HepG2 (cell line): ENCODE results near the gene NUDT6. TPM values are rescaled to one million over a fixed set of nuclear protein-coding genes. Genes with fewer than 3 reads are reported as not detected.

ENCODE experiments used
- ATAC-seq: fragments of 200-7000 bp; cut with Tn5 transposase; 3 replicates; pipeline ENCODE4 v1.9.1; 2020; ENCODE audit warnings: mild to moderate bottlenecking, moderate library complexity
- BruUV-seq: library from RNA; stranded (reverse); fragments of 400-500 nt; replicated peaks from 2 replicates; lab custom pipeline; 2021; lab: Mats Ljungman, UMichigan
- CTCF ChIA-PET: fragments of 300-600 bp; formaldehyde crosslinking; extraction: SDS; loops from one replicate; lab custom pipeline; 2021; ENCODE audit warnings: low total read pairs, inconsistent platforms, low intra/inter-chr PET ratio; lab: Yijun Ruan, JAX
- POLR2A ChIA-PET: fragments of 350-600 bp; sonication (Branson Sonifier 250); formaldehyde crosslinking; loops from one replicate; lab custom pipeline; 2020; ENCODE audit warnings: antibody characterized with exemption, inconsistent platforms; lab: Yijun Ruan, JAX
- DNase-seq: peaks from one replicate; pipeline ENCODE4 v3.0.0-alpha.2; 2015; ENCODE audit warnings: low spot score
- FAIRE-seq: peaks from 3 replicates; lab custom pipeline; 2011; peaks lifted over from hg19 to GRCh38; lab: Jason Lieb, UNC
- H2AFZ ChIP-seq: one replicate; pipeline ENCODE4 v1.6.1; 2011; ENCODE audit warnings: low read length, inconsistent platforms
- H3K27ac ChIP-seq: fragments of 300-600 bp; 3 replicates; pipeline ENCODE4 v1.8.0; 2011; ENCODE audit warnings: mixed run types, mild to moderate bottlenecking, mixed read lengths, low read length, inconsistent platforms; ENCODE audit not compliant: insufficient read depth; ENCODE audit errors: extremely low read length
- H3K27me3 ChIP-seq, 2 experiments: fragments of 200-600 bp in 1 of 2; 2 replicates in 1 of 2; 3 replicates in 1 of 2; pipeline versions ENCODE4 v1.6.0 to v1.8.0; 2011; ENCODE audit warnings: low read length in 2 of 2, mild to moderate bottlenecking in 2 of 2, moderate library complexity in 2 of 2, inconsistent platforms in 1 of 2; ENCODE audit not compliant: insufficient read depth in 2 of 2, control insufficient read depth in 1 of 2
- H3K36me3 ChIP-seq, 2 experiments: fragments of 200-600 bp in 1 of 2; replicated peaks in 1 of 2; 2 replicates in 1 of 2; 3 replicates in 1 of 2; pipeline versions ENCODE4 v1.5.1 to v1.8.0; 2011; ENCODE audit warnings: low read length in 2 of 2, inconsistent platforms in 1 of 2; ENCODE audit not compliant: insufficient read depth in 2 of 2, control insufficient read depth in 1 of 2
- H3K4me1 ChIP-seq: 2 replicates; pipeline ENCODE4 v1.5.1; 2012; ENCODE audit warnings: low read length, inconsistent platforms; ENCODE audit not compliant: insufficient read depth
- H3K4me2 ChIP-seq: 2 replicates; pipeline ENCODE4 v1.6.0; 2011; ENCODE audit warnings: low read depth, low read length, inconsistent platforms
- H3K4me3 ChIP-seq, 3 experiments: fragments of 200-600 bp in 1 of 3; sonication (generic), shearing (Covaris generic) in 1 of 3; replicated peaks in 1 of 3; 2 replicates each; pipeline ENCODE4 v1.5.1; 2011 to 2016; ENCODE audit warnings: low read length in 3 of 3, inconsistent platforms in 2 of 3, low read depth in 2 of 3, mild to moderate bottlenecking in 2 of 3, control low read depth in 1 of 3, mixed read lengths in 1 of 3; ENCODE audit not compliant: insufficient read depth in 1 of 3
- H3K79me2 ChIP-seq: one replicate; pipeline ENCODE4 v1.6.1; 2011; ENCODE audit warnings: low read length, inconsistent platforms; ENCODE audit not compliant: insufficient read depth
- H3K9ac ChIP-seq: 2 replicates; pipeline ENCODE4 v1.6.0; 2011; ENCODE audit warnings: mild to moderate bottlenecking, low read depth, low read length, inconsistent platforms; ENCODE audit not compliant: insufficient read depth
- H3K9me3 ChIP-seq: 2 replicates; pipeline ENCODE4 v1.5.1; 2012; ENCODE audit warnings: mild to moderate bottlenecking, low read length
- H4K20me1 ChIP-seq: 2 replicates; pipeline ENCODE4 v1.6.0; 2011; ENCODE audit warnings: inconsistent platforms, mild to moderate bottlenecking, low read length, moderate library complexity; ENCODE audit not compliant: insufficient read depth
- DBP ChIP-seq: sonication (generic); formaldehyde crosslinking; IDR thresholded peaks from 2 replicates; pipeline ENCODE4 v1.4.0; 2020; ENCODE audit warnings: missing genetic modification reagents; ENCODE audit errors: not compliant biosample characterization
- FOSL2 ChIP-seq: sonication (generic); formaldehyde crosslinking; IDR thresholded peaks from 2 replicates; pipeline ENCODE4 v1.4.0; 2020; ENCODE audit warnings: missing genetic modification reagents
- HMGXB4 ChIP-seq, 2 experiments: sonication (generic) in 1 of 2; formaldehyde crosslinking in 1 of 2; IDR thresholded peaks; 2 replicates each; pipeline versions ENCODE4 v1.4.0 to v1.6.1; 2018 to 2020; ENCODE audit warnings: missing genetic modification reagents in 2 of 2, borderline replicate concordance in 1 of 2, low read depth in 1 of 2, mild to moderate bottlenecking in 1 of 2, missing biosample characterization in 1 of 2
- LRRFIP1 ChIP-seq: sonication (generic); formaldehyde crosslinking; conservative IDR thresholded peaks from 2 replicates; pipeline ENCODE4 v1.4.0; 2020; ENCODE audit warnings: missing genetic modification reagents
- XBP1 ChIP-seq: sonication (generic); formaldehyde crosslinking; IDR thresholded peaks from 2 replicates; pipeline ENCODE4 v1.5.0; 2020; ENCODE audit warnings: missing genetic modification reagents
- ZNF10 ChIP-seq: sonication (generic); formaldehyde crosslinking; IDR thresholded peaks from 2 replicates; pipeline ENCODE4 v1.4.0; 2020; ENCODE audit warnings: mild to moderate bottlenecking, low read depth, missing genetic modification reagents, borderline replicate concordance
- ZNF101 ChIP-seq: sonication (generic); formaldehyde crosslinking; IDR thresholded peaks from 2 replicates; pipeline ENCODE4 v1.4.0; 2020; ENCODE audit warnings: mild to moderate bottlenecking, low read depth, missing genetic modification reagents, borderline replicate concordance
- ZNF709 ChIP-seq: sonication (generic); formaldehyde crosslinking; IDR thresholded peaks from 2 replicates; pipeline ENCODE4 v1.5.0; 2020; ENCODE audit warnings: mild to moderate bottlenecking, missing genetic modification reagents
- ZNF780A ChIP-seq: sonication (generic); formaldehyde crosslinking; IDR thresholded peaks from 2 replicates; pipeline ENCODE4 v1.8.0; 2022; ENCODE audit warnings: mild to moderate bottlenecking, missing genetic modification reagents, moderate library complexity
- ZSCAN30 ChIP-seq: sonication (generic); formaldehyde crosslinking; IDR thresholded peaks from 2 replicates; pipeline ENCODE4 v1.5.0; 2020; ENCODE audit warnings: mild to moderate bottlenecking, missing genetic modification reagents
- WGBS: methylation state at CpG from one replicate; pipeline ENCODE4 v1.1.6; 2017; ENCODE audit warnings: low lambda C conversion rate; 5-methylcytosine and 5-hydroxymethylcytosine counted together
- in situ Hi-C: cut with HindIII; loops from 2 replicates; pipeline ENCODE4 v1.10.0; 2017; ENCODE audit warnings: low pct_unique_long_range_greater_than_20kb; ENCODE audit not compliant: extremely low pct_ligation_motif_present
- intact Hi-C: fragments of 100-400 bp; cut with micrococcal nuclease; formaldehyde crosslinking; loops from one replicate; pipeline ENCODE4 v1.10.0; 2022; ENCODE audit not compliant: unreplicated experiment
- polyA plus RNA-seq, 8 experiments: library from polyadenylated mRNA; depleted of rRNA in 3 of 8; stranded (reverse) in 7 of 8; unstranded in 1 of 8; fragments of >200 nt; fragmentation: Illumina TruSeq in 4 of 8; extraction: Trizol in 4 of 8; gene quantifications; 2 replicates each; pipeline versions ENCODE4 v1.2.1 to v1.2.3, GENCODE V29; 2011 to 2016; ENCODE audit warnings: low read depth in 4 of 8, missing spikeins in 1 of 8, mixed read lengths in 1 of 8; ENCODE audit not compliant: insufficient read depth in 1 of 8
- total RNA-seq, 5 experiments: library from RNA; depleted of rRNA; stranded (reverse); fragments of >200 nt; fragmentation: Illumina TruSeq; extraction: Trizol; gene quantifications; 2 replicates each; pipeline ENCODE4 v1.2.3, GENCODE V29; 2016; ENCODE audit warnings: low read depth in 1 of 5

Gene NUDT6
- total and polyA plus RNA-seq, 2 of the 13 experiments (the other 11 are each of a cell fraction or from before 2014, with no cell fraction given): 4.8 to 8.3 TPM

GRCh38 chr4:122858705-122859104 is 63.7 kb downstream of the NUDT6 start:
- no peak for ATAC-seq
- BruUV-seq: no TSS peak
- H3K36me3 ChIP-seq: no peaks in the 10 kb centered on the region
- no peak overlapping the region for H2AFZ ChIP-seq
- DNase-seq: no peak
- no peaks in the 10 kb centered on the region for H3K9me3 ChIP-seq
- no peak overlapping the region for H3K9ac ChIP-seq
- peaks cover 27% of the 10 kb centered on the region for H3K4me1 ChIP-seq
- H3K27ac ChIP-seq: no peak overlapping the region
- no peaks in the 10 kb centered on the region for H4K20me1 ChIP-seq
- intact Hi-C loops (no loop called here), in situ Hi-C loops (no loop called here)
- 48% methylated on average over 2 of the region's 2 CpGs for WGBS
- no peak overlapping the region for H3K4me3 ChIP-seq
- TF ChIP-seq DBP (CRISPR knock-in tag) (no peak), ZNF10 (CRISPR knock-in tag) (no peak), HMGXB4 (CRISPR knock-in tag; IDR thresholded peaks at IDR 0.05; ENCODE audit: borderline replicate concordance in 1 of 2, low read depth in 1 of 2) (no peak), XBP1 (CRISPR knock-in tag) (no peak), ZNF709 (CRISPR knock-in tag) (no peak), ZNF780A (no peak), ZNF101 (CRISPR knock-in tag) (no peak), LRRFIP1 (no peak), FOSL2 (CRISPR knock-in tag) (no peak), ZSCAN30 (CRISPR knock-in tag) (no peak)
- CTCF ChIA-PET: no interaction called here
- no peak overlapping the region for H3K4me2 ChIP-seq
- no peak for FAIRE-seq
- no peaks in the 10 kb centered on the region for H3K79me2 ChIP-seq
- H3K27me3 ChIP-seq: no peaks in the 10 kb centered on the region; a peak in 1 of 5 replicates
- POLR2A ChIA-PET: no interaction called here
